ENCODE measurements around the gene ACBD4. TPM values are rescaled to one million over a fixed set of nuclear protein-coding genes. Genes with fewer than 3 reads are reported as not detected.

Gene ACBD4
- total RNA-seq, 1 experiment from 2014 or later: 9.7 TPM

DNA sequence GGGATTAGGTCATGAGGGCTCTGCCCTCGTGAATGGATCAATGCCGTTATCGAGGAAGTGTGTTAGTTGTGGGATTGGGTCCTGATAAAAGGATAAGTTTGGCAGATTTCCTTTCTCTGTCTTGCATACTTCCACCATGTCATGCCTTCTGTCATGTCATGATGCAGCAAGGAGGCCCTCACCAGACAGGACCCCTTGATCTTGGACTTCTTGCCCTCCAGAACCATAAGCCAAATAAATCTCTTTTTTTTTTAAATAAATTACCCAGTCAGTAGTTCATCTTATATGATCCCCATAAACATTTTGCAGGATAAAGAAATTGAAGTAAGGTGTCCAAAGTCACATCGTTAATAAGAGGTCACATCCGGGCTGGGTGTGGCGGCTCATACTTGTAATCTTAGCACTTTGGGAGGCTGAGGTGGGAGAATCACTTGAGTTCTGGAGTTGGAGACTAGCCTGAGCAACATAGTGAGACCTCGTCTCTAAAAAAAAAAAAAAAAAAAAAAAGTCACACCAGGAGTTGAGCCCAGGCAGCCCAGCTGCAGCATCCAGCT lies 51.4 kb downstream of the ACBD4 start:
- Histone ChIP-seq H2AFZ (ENCODE audit: low read length) (no peak overlapping the region), H3K9ac (ENCODE audit: extremely low read depth, insufficient read length, low read length) (no peak overlapping the region), H3T11ph (ENCODE audit: low read length) (no peak overlapping the region), H2BK20ac (ENCODE audit: low read depth, low read length, poor library complexity, severe bottlenecking) (no peak overlapping the region), H3K27me3 (ENCODE audit: insufficient read depth, low read length) (no peaks in the 10 kb centered on the region), H3K27ac (ENCODE audit: insufficient read length, low read depth, low read length) (no peak overlapping the region), H3K23me2 (ENCODE audit: insufficient read length, low read depth, low read length, poor library complexity, severe bottlenecking) (no peaks in the 10 kb centered on the region), H3K79me1 (ENCODE audit: insufficient read depth, low read depth, low read length, poor library complexity, severe bottlenecking) (no peaks in the 10 kb centered on the region), H2BK5ac (ENCODE audit: insufficient read length, low read length) (no peak overlapping the region), H3K4me2 (ENCODE audit: insufficient read depth, insufficient read length, low read length) (no peak overlapping the region), H2AK5ac (ENCODE audit: insufficient read length, low read length) (no peak overlapping the region), H3K23ac (ENCODE audit: insufficient read length, low read depth, low read length) (no peak overlapping the region), H4K20me1 (ENCODE audit: control insufficient read depth, insufficient read depth, insufficient read length) (no peaks in the 10 kb centered on the region), H3K56ac (ENCODE audit: insufficient read length, low read depth, low read length) (no peak overlapping the region), H2BK12ac (ENCODE audit: insufficient read length, low read depth, low read length) (no peak overlapping the region), H4K91ac (ENCODE audit: insufficient read length, low read depth, low read length) (no peak overlapping the region), H2BK15ac (ENCODE audit: low read depth, low read length) (no peak overlapping the region), H3K4me1 (ENCODE audit: insufficient read depth, low read length) (no peaks in the 10 kb centered on the region), H3K14ac (ENCODE audit: insufficient read depth, low read length) (no peak overlapping the region), H3K9me3 (ENCODE audit: control insufficient read depth, low read depth, low read length) (no peaks in the 10 kb centered on the region), H3K79me2 (ENCODE audit: insufficient read depth, low read length) (no peaks in the 10 kb centered on the region), H3K4ac (ENCODE audit: low read depth, low read length) (no peak overlapping the region), H4K8ac (replicated peaks; ENCODE audit: insufficient read length, low read depth, low read length) (no peak overlapping the region), H3K18ac (ENCODE audit: insufficient read length, low read depth, low read length) (no peak overlapping the region), H2BK120ac (ENCODE audit: low read depth, low read length, poor library complexity, severe bottlenecking) (no peak overlapping the region), H4K5ac (ENCODE audit: insufficient read length, low read depth, low read length) (no peak overlapping the region)
- no peaks in the 10 kb centered on the region; a peak in 1 of 7 replicates for H3K36me3 Mint-ChIP-seq (ENCODE audit: insufficient read depth in 1 of 3, low read depth in 3 of 3)
- H3K4me1 Mint-ChIP-seq: peaks cover 5 to 12% of the 10 kb centered on the region in 2 experiments
- H3K4me3 Mint-ChIP-seq: no peak overlapping the region
- no CpG with 5 or more reads among the region's 7 CpGs for WGBS (ENCODE audit: extremely low coverage, insufficient read length, low lambda C conversion rate)
- H3K27ac Mint-ChIP-seq: peak overlapping the region in 2 of 3 experiments; percentile 3 to 35; a peak in 2 of 7 replicates
- peaks cover 2% of the 10 kb centered on the region; the same call in 1 of the 2 replicates for H3K27me3 Mint-ChIP-seq (ENCODE audit: low read depth)
- TF ChIP-seq, protein P1, sequence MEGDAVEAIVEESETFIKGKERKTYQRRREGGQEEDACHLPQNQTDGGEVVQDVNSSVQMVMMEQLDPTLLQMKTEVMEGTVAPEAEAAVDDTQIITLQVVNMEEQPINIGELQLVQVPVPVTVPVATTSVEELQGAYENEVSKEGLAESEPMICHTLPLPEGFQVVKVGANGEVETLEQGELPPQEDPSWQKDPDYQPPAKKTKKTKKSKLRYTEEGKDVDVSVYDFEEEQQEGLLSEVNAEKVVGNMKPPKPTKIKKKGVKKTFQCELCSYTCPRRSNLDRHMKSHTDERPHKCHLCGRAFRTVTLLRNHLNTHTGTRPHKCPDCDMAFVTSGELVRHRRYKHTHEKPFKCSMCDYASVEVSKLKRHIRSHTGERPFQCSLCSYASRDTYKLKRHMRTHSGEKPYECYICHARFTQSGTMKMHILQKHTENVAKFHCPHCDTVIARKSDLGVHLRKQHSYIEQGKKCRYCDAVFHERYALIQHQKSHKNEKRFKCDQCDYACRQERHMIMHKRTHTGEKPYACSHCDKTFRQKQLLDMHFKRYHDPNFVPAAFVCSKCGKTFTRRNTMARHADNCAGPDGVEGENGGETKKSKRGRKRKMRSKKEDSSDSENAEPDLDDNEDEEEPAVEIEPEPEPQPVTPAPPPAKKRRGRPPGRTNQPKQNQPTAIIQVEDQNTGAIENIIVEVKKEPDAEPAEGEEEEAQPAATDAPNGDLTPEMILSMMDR (conservative IDR thresholded peaks at IDR 0.05): no peak
- H3K9me3 Mint-ChIP-seq: no peaks in the 10 kb centered on the region
- no peak for DNase-seq

All from H9 (cell line).